Measurements from ENCODE around the gene COPG1.

Gene COPG1

GRCh38 chr3:129249284-129250065, at the start of gene COPG1:
Gene COPG1, plus strand, starts transcription at chr3:129249606. Its CDS starts 104 bp downstream, at chr3:129249710.
- no peak for TF ChIP-seq CTCF (IDR thresholded peaks at IDR 0.05; ENCODE audit: low read depth, low read length)
- peak within 1 kb of the TSS; percentile 91 for H3K4me3 ChIP-seq (ENCODE audit: low read depth, low read length)

DNA sequence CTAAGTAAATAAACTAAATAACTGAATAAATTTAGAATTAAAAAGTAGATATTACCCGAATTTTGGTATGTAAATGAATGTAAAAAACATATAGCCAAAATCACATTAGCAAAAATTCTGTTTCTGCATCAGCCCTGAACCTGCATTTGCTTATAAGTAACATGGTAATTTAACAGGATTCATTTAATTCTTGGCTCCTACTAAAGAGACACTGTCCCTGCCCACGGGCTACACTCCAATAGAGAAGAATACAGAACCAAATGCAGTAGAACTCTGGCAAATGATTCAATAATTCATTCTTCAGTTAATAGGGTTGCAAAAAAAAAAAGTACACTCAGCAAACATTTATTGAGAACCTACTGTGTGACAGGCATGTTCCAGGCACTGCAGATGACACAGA, 44.9 kb upstream of the COPG1 start:
- no peak overlapping the region for H3K4me3 ChIP-seq (ENCODE audit: low read depth, low read length)
- TF ChIP-seq CTCF (IDR thresholded peaks at IDR 0.05; ENCODE audit: low read depth, low read length), result no peak

DNA sequence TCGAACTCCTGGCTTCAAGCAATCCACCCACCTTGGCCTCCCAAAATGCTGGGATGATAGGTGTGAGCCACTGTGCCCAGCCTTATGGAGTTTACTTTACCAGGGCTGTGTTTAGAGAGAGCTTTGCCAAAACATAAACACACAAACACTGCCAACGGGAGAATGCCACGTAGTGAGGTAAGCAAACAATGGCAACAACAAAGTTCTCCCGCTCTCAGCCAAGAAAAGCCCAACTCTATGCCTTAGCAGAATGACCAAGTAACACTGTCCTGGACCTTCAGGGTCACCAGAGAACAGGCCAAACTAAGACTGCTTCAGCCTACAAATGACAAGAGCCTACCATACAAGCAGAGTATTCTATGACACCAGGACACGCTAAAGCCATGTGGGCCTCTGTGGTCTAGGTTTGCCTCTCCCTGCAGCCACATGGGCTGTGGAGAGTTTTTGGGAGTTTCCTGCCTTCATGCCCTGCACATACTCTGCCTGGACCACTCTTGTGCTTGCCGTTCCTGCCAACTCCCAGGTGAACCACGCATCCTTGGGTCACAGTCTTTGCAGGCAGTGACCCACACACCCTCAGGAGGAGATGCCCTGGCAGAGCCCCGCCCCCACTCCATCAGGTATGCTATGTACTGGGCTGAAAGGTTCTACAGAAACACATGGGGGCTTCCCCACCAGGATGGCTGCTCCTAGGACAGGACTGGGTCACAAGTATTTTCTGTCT, 44.1 kb upstream of the COPG1 start:
- no peak overlapping the region for H3K4me3 ChIP-seq (ENCODE audit: low read depth, low read length)
- no peak for TF ChIP-seq CTCF (IDR thresholded peaks at IDR 0.05; ENCODE audit: low read depth, low read length)

- TF ChIP-seq CTCF (IDR thresholded peaks at IDR 0.05; ENCODE audit: low read depth, low read length), result no peak
- no peak overlapping the region for H3K4me3 ChIP-seq (ENCODE audit: low read depth, low read length)
Measured at GRCh38 chr3:129207479-129207878, 41.9 kb upstream of the COPG1 start.

- H3K4me3 ChIP-seq (ENCODE audit: low read depth, low read length), result no peak overlapping the region
- TF ChIP-seq CTCF (IDR thresholded peaks at IDR 0.05; ENCODE audit: low read depth, low read length), result no peak
Measured at GRCh38 chr3:129211345-129211744, 38.1 kb upstream of the COPG1 start.

- no peak for TF ChIP-seq CTCF (IDR thresholded peaks at IDR 0.05; ENCODE audit: low read depth, low read length)
- no peak overlapping the region for H3K4me3 ChIP-seq (ENCODE audit: low read depth, low read length)
Measured at GRCh38 chr3:129211772-129212171, 37.6 kb upstream of the COPG1 start.

DNA sequence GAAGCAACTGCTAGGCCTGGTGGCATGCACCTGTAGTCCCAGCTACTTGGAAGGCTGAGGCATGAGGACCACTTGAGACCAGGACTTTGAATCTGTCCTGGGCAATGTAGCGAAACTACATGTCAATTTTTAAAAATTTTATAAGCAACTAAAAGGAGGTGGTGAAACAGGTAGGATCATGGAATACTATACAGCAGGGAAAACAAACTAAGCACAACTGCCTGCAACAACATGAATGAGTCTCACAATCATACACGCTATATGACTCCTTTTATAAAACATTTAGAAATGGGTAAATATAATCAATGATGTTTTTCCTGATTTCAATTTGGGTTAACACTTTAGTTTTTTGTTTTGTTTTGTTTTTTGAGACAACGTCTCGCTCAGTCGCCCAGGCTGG, 36.2 kb upstream of the COPG1 start:
- no peak for TF ChIP-seq CTCF (IDR thresholded peaks at IDR 0.05; ENCODE audit: low read depth, low read length)
- H3K4me3 ChIP-seq (ENCODE audit: low read depth, low read length), result no peak overlapping the region

Data from WI38 (cell line).